HG02840 (cell line): ENCODE results near the gene GNB3.
"Not testable (repeated sequence)": the region's sequence is repeated elsewhere in the genome, so short reads cannot be mapped to it uniquely, and the experiment has no call there.

ENCODE experiments used
- ATAC-seq: cut with Tn5 transposase; IDR thresholded peaks from one replicate; pipeline ENCODE4 v1.9.1; 2021; ENCODE audit warnings: mild to moderate bottlenecking, moderate library complexity, moderate number of reproducible peaks; ENCODE audit not compliant: unreplicated experiment, low FRiP score

The GNB3 gene

GRCh38 chr12:6873094-6874014, 32.6 kb downstream of the GNB3 start, which contains the start of gene SPSB2:
TSS of gene SPSB2 (minus strand) at chr12:6873303. CDS start at chr12:6872901, 402 bp downstream.
- ATAC-seq, result peak; percentile 61

GRCh38 chr12:6874015-6874368, 33.3 kb downstream of the GNB3 start:
- ATAC-seq, result not testable (repeated sequence)

GRCh38 chr12:6879824-6880223, 39.1 kb downstream of the GNB3 start:
- not testable (repeated sequence) for ATAC-seq

- no peak for ATAC-seq
These were observed 42.5 kb downstream of the GNB3 start for GRCh38 chr12:6883252-6883651.

GRCh38 chr12:6883683-6884082, 43.0 kb downstream of the GNB3 start:
- ATAC-seq, result no peak

- ATAC-seq, result no peak
These were observed 43.8 kb downstream of the GNB3 start for GRCh38 chr12:6884539-6884938.

- not testable (repeated sequence) for ATAC-seq
These were observed 45.7 kb downstream of the GNB3 start for GRCh38 chr12:6886206-6886999.

GRCh38 chr12:6887460-6887859, 46.7 kb downstream of the GNB3 start:
- no peak for ATAC-seq

GRCh38 chr12:6888360-6888759, 47.6 kb downstream of the GNB3 start:
- no peak for ATAC-seq

- not testable (repeated sequence) for ATAC-seq
These were observed 48.1 kb downstream of the GNB3 start for GRCh38 chr12:6888794-6889193.

GRCh38 chr12:6889775-6890573, 49.2 kb downstream of the GNB3 start:
- not testable (repeated sequence) for ATAC-seq

- peak; percentile 93 for ATAC-seq
These were observed 50.3 kb downstream of the GNB3 start for GRCh38 chr12:6890789-6891645.

- ATAC-seq, result no peak
These were observed 50.9 kb downstream of the GNB3 start for GRCh38 chr12:6891646-6892001.

GRCh38 chr12:6892683-6893082, 52.0 kb downstream of the GNB3 start:
- not testable (repeated sequence) for ATAC-seq

- no peak for ATAC-seq
These were observed 53.6 kb downstream of the GNB3 start for GRCh38 chr12:6894321-6894720.
